ENCODE data around the gene HEPACAM2. TPM values are rescaled to one million over a fixed set of nuclear protein-coding genes. Genes with fewer than 3 reads are reported as not detected.
A peak's percentile ranks its signal among the peaks of the same experiment; 100 is the strongest.

The HEPACAM2 gene
- total and polyA plus RNA-seq, 2 of the 8 experiments (the other 6 are each of a cell fraction or from before 2014, with no cell fraction given): not detected

GRCh38 chr7:93202594-93203250 is 23.5 kb downstream of the HEPACAM2 start:
- no peak overlapping the region for H4K91ac ChIP-seq (replicated peaks; ENCODE audit: insufficient read length, low read length)
- H3K23me2 ChIP-seq (ENCODE audit: low read depth, low read length): no peaks in the 10 kb centered on the region
- no peaks in the 10 kb centered on the region for H3K27me3 ChIP-seq (replicated peaks in 1 of 4; ENCODE audit: control insufficient read depth in 3 of 4, extremely low read depth in 1 of 4, insufficient read depth in 3 of 4, low read length in 3 of 4)
- no peaks in the 10 kb centered on the region for H3K9me3 ChIP-seq (ENCODE audit: insufficient read depth in 2 of 2, low read depth in 1 of 2, low read length in 1 of 2)
- no peak overlapping the region for H3K4me3 ChIP-seq (ENCODE audit: extremely low read depth in 1 of 4, insufficient read depth in 2 of 4, low read depth in 3 of 4, low read length in 4 of 4)
- H3K18ac ChIP-seq (ENCODE audit: extremely low read depth, low read length): no peak overlapping the region
- 0 out of 2 replicates have a peak overlapping the region, but pooled peaks have one; percentile 5 for H2AFZ ChIP-seq (ENCODE audit: low read length)
- no peak overlapping the region for H3K14ac ChIP-seq (ENCODE audit: insufficient read length)
- H4K5ac ChIP-seq (ENCODE audit: insufficient read length, low read depth, low read length): no peak overlapping the region
- WGBS, 2 experiments (ENCODE audit: extremely low coverage in 1 of 2, insufficient coverage in 1 of 2, insufficient read length in 1 of 2, insufficient replicate concordance in 2 of 2, low coverage in 1 of 2, low lambda C conversion rate in 2 of 2, missing lambda C conversion rate in 1 of 2): 86% methylated on average over 5 of the region's 5 CpGs; no CpG with 5 or more reads in 1 of the 2 experiments
- H3K36me3 ChIP-seq (ENCODE audit: control insufficient read depth in 2 of 4, insufficient read depth in 4 of 4, low read length in 3 of 4): no peaks in the 10 kb centered on the region
- H3K79me2 ChIP-seq (ENCODE audit: control insufficient read depth in 1 of 2, insufficient read depth in 2 of 2, low read length in 2 of 2): no peaks in the 10 kb centered on the region
- H2BK20ac ChIP-seq (ENCODE audit: low read length): no peak overlapping the region
- H3K56ac ChIP-seq (replicated peaks; ENCODE audit: insufficient read length, low read depth, low read length): no peak overlapping the region
- FAIRE-seq (no peak), DNase-seq (ENCODE audit: low read depth in 1 of 2, low spot score in 2 of 2) (no peak)
- no peaks in the 10 kb centered on the region for H3K4me1 ChIP-seq (replicated peaks in 1 of 4; ENCODE audit: control insufficient read depth in 3 of 4, insufficient read depth in 4 of 4, low read length in 3 of 4)
- H2BK120ac ChIP-seq (replicated peaks; ENCODE audit: low read depth, low read length): no peak overlapping the region
- no peak overlapping the region for H2AK5ac ChIP-seq (ENCODE audit: low read depth, low read length)
- no peak overlapping the region for H3K4ac ChIP-seq (replicated peaks; ENCODE audit: insufficient read length, low read depth, low read length)
- H3K23ac ChIP-seq (ENCODE audit: insufficient read length): no peak overlapping the region
- no peaks in the 10 kb centered on the region for H4K20me1 ChIP-seq (replicated peaks in 1 of 2; ENCODE audit: control insufficient read depth in 1 of 2, insufficient read depth in 2 of 2, low read length in 2 of 2)
- no peak overlapping the region for H2BK5ac ChIP-seq (ENCODE audit: low read depth, low read length)
- POLR2A ChIA-PET (ENCODE audit: partially characterized antibody): no interaction called here
- no peak for TF ChIP-seq KDM4A (IDR thresholded peaks at IDR 0.05; ENCODE audit: low read depth, low read length, severe bottlenecking)
- no peak overlapping the region for H2BK15ac ChIP-seq (ENCODE audit: low read length)
- H3K79me1 ChIP-seq (ENCODE audit: low read depth, low read length): no peaks in the 10 kb centered on the region
- H2BK12ac ChIP-seq (ENCODE audit: low read depth, low read length): no peak overlapping the region
- CTCF ChIA-PET (ENCODE audit: partially characterized antibody): no interaction called here
- H3K27ac ChIP-seq (ENCODE audit: low read depth, low read length): no peak overlapping the region
- no peak overlapping the region for H4K8ac ChIP-seq (ENCODE audit: extremely low read depth, insufficient read depth, low read length)
- H3K4me2 ChIP-seq (ENCODE audit: insufficient read depth in 1 of 2, low read depth in 2 of 2, low read length in 2 of 2): no peak overlapping the region
- no peak overlapping the region for H3K9ac ChIP-seq (replicated peaks in 1 of 4; ENCODE audit: extremely low read depth in 1 of 4, low read depth in 3 of 4, low read length in 3 of 4)
